GM19372 (cell line): ENCODE data around the gene HDAC5.
"Not testable (repeated sequence)": the region's sequence is repeated elsewhere in the genome, so short reads cannot be mapped to it uniquely, and the experiment has no call there.

Source experiments
- ATAC-seq: cut with Tn5 transposase; IDR thresholded peaks from one replicate; pipeline ENCODE4 v1.9.1; 2021; ENCODE audit warnings: mild to moderate bottlenecking, low read depth, moderate library complexity; ENCODE audit not compliant: unreplicated experiment

Gene HDAC5

GRCh38 chr17:44112284-44113280 is 10.9 kb downstream of the HDAC5 start:
- ATAC-seq = no peak

- no peak for ATAC-seq
Observed at GRCh38 chr17:44111777-44112176, 11.7 kb downstream of the HDAC5 start.

DNA sequence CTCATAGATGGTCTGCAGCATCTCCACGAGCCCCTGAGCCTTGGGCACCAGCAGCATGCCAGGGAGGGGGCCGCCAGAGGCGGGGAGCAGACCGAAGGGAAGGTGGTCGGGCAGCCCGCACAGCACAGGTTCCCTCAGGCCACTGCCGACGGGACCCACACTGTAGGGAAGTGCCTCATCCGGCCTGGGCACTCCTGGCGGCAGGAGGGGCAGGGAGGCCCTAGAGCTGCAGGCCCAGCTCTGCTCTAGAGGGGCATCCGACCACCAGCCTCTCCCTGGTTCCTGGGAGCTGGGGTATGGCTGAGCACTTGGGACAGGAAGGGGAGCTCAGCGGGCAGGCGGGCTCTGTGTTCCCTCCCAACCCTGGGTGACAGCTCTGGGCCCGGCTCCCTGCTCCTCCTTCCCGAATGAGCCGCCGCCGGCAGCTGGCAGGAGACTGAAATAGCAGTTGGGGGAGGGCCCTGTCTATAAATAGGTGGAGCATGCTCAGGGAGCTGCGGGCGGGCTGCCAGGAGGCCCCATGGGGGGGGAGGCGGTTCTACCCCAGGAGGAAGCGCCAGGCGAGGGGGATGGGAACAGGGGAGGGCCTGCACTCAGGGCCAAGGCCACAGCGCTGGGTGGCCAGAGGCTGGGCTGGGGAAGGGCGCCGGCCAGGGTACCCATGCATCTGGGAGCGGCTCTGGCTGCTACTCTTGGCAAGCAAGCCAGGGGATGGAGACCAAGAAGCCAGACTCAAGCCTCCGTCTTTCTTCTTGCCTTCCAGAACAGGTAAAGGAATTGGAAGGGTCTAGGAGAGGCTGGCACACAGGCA is 12.4 kb downstream of the HDAC5 start:
- ATAC-seq = no peak

GRCh38 chr17:44110011-44110686 is 13.3 kb downstream of the HDAC5 start:
- no peak for ATAC-seq

DNA sequence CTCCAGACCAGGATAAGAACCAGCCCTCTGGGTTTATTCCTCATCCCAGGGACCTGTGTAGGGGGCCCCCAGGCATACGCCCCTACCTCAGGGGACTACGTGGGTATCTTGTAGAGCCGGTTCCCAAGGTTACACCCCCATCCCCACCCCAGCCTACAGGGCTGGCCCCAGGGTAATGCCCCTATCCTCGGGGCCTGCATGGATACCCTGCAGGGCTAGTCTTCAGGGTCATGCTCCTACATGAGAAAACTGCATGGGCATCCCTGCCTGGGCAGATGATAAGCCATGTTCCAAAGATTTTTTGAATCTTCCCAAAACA is 14.2 kb downstream of the HDAC5 start:
- no peak for ATAC-seq

DNA sequence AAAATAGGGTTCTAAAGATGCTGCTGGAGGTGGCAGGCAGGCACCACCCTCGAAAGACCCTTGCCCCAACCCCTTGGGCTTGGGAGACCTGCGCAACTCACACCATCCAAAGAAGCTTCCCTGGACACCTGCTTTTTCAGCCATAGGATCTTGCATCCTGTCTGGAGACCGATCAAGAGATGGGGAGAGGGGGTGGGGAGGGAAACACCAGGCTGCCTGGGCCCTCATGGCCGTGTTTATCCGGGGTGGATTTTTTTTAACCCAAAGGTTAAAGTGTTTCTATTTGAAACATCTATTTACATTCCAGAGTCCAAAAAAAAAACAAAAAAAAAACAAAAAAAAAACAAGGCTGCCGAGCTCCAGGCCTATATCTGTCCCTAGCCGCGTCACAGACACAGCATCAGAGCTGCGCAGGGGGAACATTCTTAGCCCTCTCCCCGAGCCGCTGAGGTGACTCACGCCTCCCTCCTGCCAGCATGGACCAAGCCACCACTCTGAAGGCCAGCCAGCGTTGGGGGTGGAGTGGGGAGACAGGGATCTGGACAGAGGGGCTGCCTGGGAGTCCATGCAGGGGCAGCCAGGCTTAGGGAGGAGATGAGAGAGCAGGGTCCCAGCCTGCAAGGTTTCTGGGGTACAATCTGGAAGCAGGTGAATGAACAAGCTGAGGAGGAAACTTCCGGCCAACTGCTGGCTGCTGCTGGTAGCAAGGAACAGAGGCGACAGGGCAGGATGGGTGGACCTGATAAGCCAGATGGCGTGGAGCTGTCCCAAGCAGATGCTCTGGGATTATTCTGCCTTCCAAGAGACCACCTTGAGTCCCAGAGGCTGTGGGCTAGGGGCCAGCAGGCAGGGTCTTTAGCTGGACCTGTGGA is 14.8 kb downstream of the HDAC5 start:
- ATAC-seq = no peak

GRCh38 chr17:44106801-44107200 is 16.6 kb downstream of the HDAC5 start:
- ATAC-seq = no peak

GRCh38 chr17:44105941-44106340 is 17.5 kb downstream of the HDAC5 start:
- no peak for ATAC-seq

DNA sequence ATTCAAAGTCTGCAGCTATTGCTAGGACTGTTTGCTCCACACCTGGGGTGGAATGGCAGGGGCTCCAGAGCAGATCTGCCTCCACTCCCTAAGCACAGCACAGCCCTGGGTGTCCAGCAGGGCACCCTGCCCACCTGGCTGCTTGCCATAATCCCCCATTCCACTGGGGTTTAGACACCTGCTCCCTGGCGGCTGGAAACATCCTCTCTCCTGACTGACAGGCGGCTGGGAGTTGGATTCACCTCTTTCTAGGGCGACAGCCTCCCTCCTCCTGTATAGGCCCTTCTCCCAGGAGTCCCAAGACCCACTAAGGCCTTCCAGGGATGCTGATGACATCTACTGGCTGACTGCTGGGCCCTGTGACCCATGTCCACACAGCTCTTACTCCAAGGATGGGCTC is 18.0 kb downstream of the HDAC5 start:
- no peak for ATAC-seq

DNA sequence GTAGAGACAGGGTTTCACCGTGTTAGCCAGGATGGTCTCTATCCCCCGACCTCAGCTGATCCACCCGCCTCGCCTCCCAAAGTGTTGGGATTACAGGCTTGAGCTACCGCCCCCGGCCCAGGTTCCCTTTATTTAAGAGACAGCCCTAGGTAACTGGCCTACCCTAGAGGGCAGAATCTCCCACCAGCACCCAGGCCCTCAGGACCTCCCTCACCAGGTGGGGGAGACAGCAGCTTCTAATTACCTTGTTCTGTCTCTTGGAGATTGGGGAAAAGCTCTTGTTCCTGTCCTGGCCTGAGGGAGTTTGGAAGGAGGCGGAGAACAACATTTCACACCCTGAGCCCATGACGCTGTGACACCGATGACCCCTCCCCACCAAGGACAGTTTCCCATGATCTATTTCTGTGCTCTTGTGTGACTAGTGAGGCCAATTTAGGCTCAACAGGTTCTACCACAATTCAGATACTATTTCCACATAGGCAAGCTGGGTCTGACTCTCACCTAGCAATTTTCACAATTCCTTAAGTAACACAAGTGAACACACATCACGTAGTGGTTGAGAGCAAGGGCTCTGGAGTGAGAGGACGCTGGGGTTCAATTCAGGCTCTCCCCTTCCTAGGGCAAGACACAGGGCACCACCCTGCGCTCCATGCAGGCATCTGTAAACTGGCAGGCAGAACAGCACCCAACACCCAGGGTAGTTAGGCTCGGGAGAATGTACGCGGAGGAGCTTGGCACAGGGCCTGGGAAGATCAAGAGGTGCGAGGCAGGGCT is 20.4 kb downstream of the HDAC5 start:
- ATAC-seq = no peak

DNA sequence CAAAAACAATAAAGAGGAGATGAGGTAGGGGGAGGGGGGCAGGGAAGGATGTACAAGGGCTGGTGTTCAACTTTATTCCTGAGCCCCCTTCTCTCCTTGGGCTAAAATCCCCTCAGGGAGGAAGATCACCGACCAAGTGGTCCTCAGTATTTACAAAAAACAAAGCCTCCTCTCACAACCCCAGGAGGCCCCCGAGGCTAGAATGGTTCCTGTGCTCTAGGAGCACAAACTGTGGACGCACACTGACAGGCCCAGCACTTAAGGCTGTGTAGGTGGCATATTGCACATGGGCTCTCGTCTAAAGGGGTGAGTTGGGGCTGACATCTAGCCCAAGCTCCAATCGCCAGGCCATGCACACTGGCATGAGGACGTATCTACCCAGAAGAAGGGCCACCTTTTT is 21.6 kb downstream of the HDAC5 start:
- not testable (repeated sequence) for ATAC-seq

GRCh38 chr17:44097110-44097958 is 26.1 kb downstream of the HDAC5 start:
- no peak for ATAC-seq

GRCh38 chr17:44095647-44096496 is 27.6 kb downstream of the HDAC5 start:
- no peak for ATAC-seq

DNA sequence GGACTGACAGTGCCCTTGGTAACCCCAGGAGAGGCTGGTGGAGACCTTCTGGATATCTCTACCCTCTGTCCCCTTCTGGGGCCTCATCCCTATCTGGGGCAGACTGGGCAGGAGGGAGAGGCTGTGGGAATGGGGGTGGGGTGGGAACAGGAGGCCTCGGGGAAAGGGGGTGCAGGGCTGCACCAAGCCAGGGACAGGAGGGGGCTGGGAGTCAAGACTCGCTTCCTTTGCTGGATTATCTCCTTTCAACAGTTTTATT is 28.1 kb downstream of the HDAC5 start:
- no peak for ATAC-seq

DNA sequence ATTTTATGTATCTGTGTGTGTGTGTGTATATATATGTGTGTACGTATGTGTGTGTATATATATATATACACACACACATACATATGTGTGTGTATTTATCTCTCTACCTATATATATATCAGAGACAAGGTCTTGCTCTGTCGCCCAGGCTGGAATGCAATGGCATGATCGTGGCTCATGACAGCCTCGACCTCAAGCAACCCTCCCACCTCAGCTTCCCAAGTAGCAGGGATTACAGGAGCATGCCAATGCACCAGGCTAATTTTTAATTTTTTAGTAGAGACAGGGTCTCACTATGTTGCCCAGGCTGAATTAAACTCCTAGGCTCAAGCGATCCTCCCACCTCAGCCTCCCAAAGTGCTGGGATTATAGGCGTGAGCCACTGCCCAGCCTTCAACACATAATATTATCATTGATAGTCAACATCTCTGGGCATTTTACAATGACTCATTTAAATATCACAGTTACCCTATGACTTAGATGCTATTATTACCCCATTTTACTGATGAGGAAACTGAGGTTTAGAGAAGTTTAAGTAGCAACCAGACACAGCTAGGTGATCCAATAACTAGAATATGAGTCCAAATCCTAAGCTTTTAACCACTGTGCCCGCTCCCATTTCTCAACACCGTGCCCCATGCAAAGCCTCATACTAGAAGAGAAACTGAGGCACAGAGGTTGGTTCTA is 28.6 kb downstream of the HDAC5 start:
- no peak for ATAC-seq

DNA sequence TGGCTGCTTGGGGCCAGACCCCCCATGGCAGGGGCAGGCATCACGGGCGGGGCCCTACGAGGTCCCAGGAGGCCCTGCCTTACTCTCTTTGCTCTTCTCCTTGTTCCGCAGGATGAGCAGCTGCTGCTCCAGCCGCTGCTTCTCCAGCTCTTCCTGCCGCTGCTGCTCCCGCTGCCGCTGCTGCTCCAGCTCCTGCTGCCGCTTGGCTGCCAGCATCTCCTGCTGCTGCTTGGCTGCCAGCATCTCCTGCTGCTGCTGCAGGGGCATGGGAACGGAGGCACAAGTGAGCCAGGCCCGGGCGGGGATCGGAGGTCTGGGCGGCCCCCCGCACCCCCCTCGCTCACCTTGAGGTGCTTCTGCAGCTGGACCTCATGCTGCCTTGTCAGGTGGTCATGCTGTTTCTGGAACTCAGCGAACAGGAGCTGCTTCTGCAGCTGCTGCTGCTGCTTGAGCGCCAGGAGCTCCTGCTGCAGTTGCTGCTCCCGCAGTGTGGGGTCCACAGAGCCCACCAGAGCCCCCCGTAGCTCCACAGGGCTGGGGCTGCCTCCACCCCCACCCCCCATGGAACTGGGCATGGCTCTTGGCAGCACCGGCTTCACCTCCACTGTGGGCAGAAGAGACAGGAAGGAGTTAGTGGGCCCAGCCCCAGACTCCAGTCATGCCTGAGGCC is 30.1 kb downstream of the HDAC5 start:
- no peak for ATAC-seq

- no peak for ATAC-seq
Observed at GRCh38 chr17:44092051-44092450, 31.4 kb downstream of the HDAC5 start.
